IMR-90 (cell line): ENCODE measurements around the gene ARNT2. TPM values are rescaled to one million over a fixed set of nuclear protein-coding genes. Genes with fewer than 3 reads are reported as not detected.
A peak's percentile ranks its signal among the peaks of the same experiment; 100 is the strongest.

Source experiments
- ATAC-seq: fragments of 200-7000 bp; cut with Tn5 transposase; 2 replicates; pipeline ENCODE4 v1.9.1; 2020; ENCODE audit warnings: low read depth, mild to moderate bottlenecking, moderate library complexity
- BruUV-seq: library from RNA; stranded (reverse); fragments of 400-500 nt; replicated peaks from 2 replicates; lab custom pipeline; 2021; lab: Mats Ljungman, UMichigan
- CTCF ChIA-PET: fragments of 300-600 bp; formaldehyde crosslinking; extraction: SDS; loops from one replicate; lab custom pipeline; 2021; ENCODE audit warnings: antibody characterized with exemption; lab: Yijun Ruan, JAX
- POLR2A ChIA-PET: fragments of 300-600 bp; sonication (Branson Sonifier 250); formaldehyde crosslinking; loops from one replicate; lab custom pipeline; 2022; ENCODE audit warnings: antibody characterized with exemption; ENCODE audit not compliant: unreplicated experiment; lab: Charles Lee
- DNase-seq: peaks from one replicate; pipeline ENCODE4 v3.0.0; 2013
- H2AFZ ChIP-seq: replicated peaks from 2 replicates; pipeline ENCODE3; 2013; ENCODE audit warnings: low read length, mild to moderate bottlenecking; ENCODE audit not compliant: poor library complexity
- H2AK5ac ChIP-seq: 2 replicates; pipeline ENCODE4 v1.6.1; 2013; ENCODE audit warnings: low read depth, low read length, inconsistent platforms
- H2AK9ac ChIP-seq: replicated peaks from 2 replicates; pipeline ENCODE3; 2013; ENCODE audit warnings: mild to moderate bottlenecking, low read depth, low read length, moderate library complexity; ENCODE audit not compliant: poor library complexity
- H2BK120ac ChIP-seq: 2 replicates; pipeline ENCODE4 v1.6.1; 2013; ENCODE audit warnings: low read depth, low read length, inconsistent platforms
- H2BK15ac ChIP-seq: 3 replicates; pipeline ENCODE4 v1.6.1; 2013; ENCODE audit warnings: low read depth, low read length, inconsistent platforms
- H2BK20ac ChIP-seq: 2 replicates; pipeline ENCODE4 v1.6.1; 2013; ENCODE audit warnings: low read depth, mild to moderate bottlenecking, inconsistent platforms, low read length, moderate library complexity
- H2BK5ac ChIP-seq: 2 replicates; pipeline ENCODE4 v1.6.1; 2013; ENCODE audit warnings: mild to moderate bottlenecking, low read depth, low read length, inconsistent platforms; ENCODE audit not compliant: poor library complexity, severe bottlenecking
- H3K14ac ChIP-seq: replicated peaks from 2 replicates; pipeline ENCODE4 v1.6.1; 2013; ENCODE audit warnings: low read depth, low read length, inconsistent platforms
- H3K18ac ChIP-seq: 2 replicates; pipeline ENCODE4 v1.6.1; 2013; ENCODE audit warnings: low read depth, low read length, control low read depth
- H3K23ac ChIP-seq: 2 replicates; pipeline ENCODE4 v1.6.1; 2013; ENCODE audit warnings: low read depth, low read length, inconsistent platforms
- H3K27ac ChIP-seq: 2 replicates; pipeline ENCODE4 v1.5.1; 2013; ENCODE audit warnings: mild to moderate bottlenecking, control low read depth, low read length; ENCODE audit not compliant: insufficient read depth
- H3K27me3 ChIP-seq: 2 replicates; pipeline ENCODE4 v1.6.1; 2013; ENCODE audit warnings: low read length; ENCODE audit not compliant: control insufficient read depth, insufficient read depth
- H3K36me3 ChIP-seq: 2 replicates; pipeline ENCODE4 v1.6.1; 2013; ENCODE audit warnings: low read length, mixed read lengths; ENCODE audit not compliant: control insufficient read depth, insufficient read depth
- H3K4ac ChIP-seq: 2 replicates; pipeline ENCODE4 v1.6.1; 2013; ENCODE audit warnings: low read depth, low read length, inconsistent platforms
- H3K4me1 ChIP-seq: 2 replicates; pipeline ENCODE4 v1.6.1; 2013; ENCODE audit warnings: low read length, mixed read lengths; ENCODE audit not compliant: control insufficient read depth, insufficient read depth
- H3K4me2 ChIP-seq: 2 replicates; pipeline ENCODE4 v1.6.1; 2013; ENCODE audit warnings: low read depth, mild to moderate bottlenecking, control low read depth, low read length, moderate library complexity
- H3K4me3 ChIP-seq: 2 replicates; pipeline ENCODE4 v1.5.1; 2013; ENCODE audit warnings: low read depth, mild to moderate bottlenecking, control low read depth, low read length, moderate library complexity; ENCODE audit not compliant: insufficient read depth
- H3K56ac ChIP-seq: 2 replicates; pipeline ENCODE4 v1.6.1; 2013; ENCODE audit warnings: low read length, inconsistent platforms; ENCODE audit not compliant: insufficient read depth; ENCODE audit errors: extremely low read depth
- H3K79me1 ChIP-seq, 2 experiments: 2 replicates each; pipeline ENCODE4 v1.6.1; 2013; ENCODE audit warnings: low read length in 2 of 2, inconsistent platforms in 1 of 2, low read depth in 1 of 2
- H3K9ac ChIP-seq: 2 replicates; pipeline ENCODE4 v1.6.1; 2013; ENCODE audit warnings: low read depth, low read length, control low read depth
- H3K9me1 ChIP-seq: 2 replicates; pipeline ENCODE4 v1.6.1; 2013; ENCODE audit warnings: low read length, inconsistent platforms; ENCODE audit not compliant: insufficient read depth
- H3K9me3 ChIP-seq: 2 replicates; pipeline ENCODE4 v1.6.1; 2013; ENCODE audit warnings: low read length; ENCODE audit not compliant: control insufficient read depth, insufficient read depth
- H4K20me1 ChIP-seq: 2 replicates; pipeline ENCODE4 v1.6.1; 2013; ENCODE audit warnings: low read length, inconsistent platforms; ENCODE audit not compliant: insufficient read depth
- H4K5ac ChIP-seq: 2 replicates; pipeline ENCODE4 v1.6.1; 2013; ENCODE audit warnings: mild to moderate bottlenecking, low read depth, low read length, control low read depth
- H4K8ac ChIP-seq, 2 experiments: 2 replicates each; pipeline ENCODE4 v1.6.1; 2013; ENCODE audit warnings: low read depth in 2 of 2, low read length in 2 of 2, control low read depth in 1 of 2, inconsistent platforms in 1 of 2
- H4K91ac ChIP-seq: 2 replicates; pipeline ENCODE4 v1.6.1; 2013; ENCODE audit warnings: low read depth, low read length, inconsistent platforms; ENCODE audit not compliant: insufficient read depth
- BHLHE40 ChIP-seq: fragments of 150-350 bp; IDR thresholded peaks from 2 replicates; pipeline ENCODE4 v1.6.1; 2016; ENCODE audit warnings: mild to moderate bottlenecking, low read depth, low read length
- CEBPB ChIP-seq: IDR thresholded peaks from 2 replicates; pipeline ENCODE4 v1.6.1; 2012; ENCODE audit warnings: low read depth, low read length, improper control_type of control experiment
- CTCF ChIP-seq: conservative IDR thresholded peaks from 2 replicates; pipeline ENCODE4 v1.5.1; 2012; ENCODE audit warnings: mild to moderate bottlenecking, low read depth, low read length, improper control_type of control experiment
- MAFK ChIP-seq: IDR thresholded peaks from 2 replicates; pipeline ENCODE4 v1.6.1; 2012; ENCODE audit warnings: low read depth, low read length, improper control_type of control experiment
- MAZ ChIP-seq: IDR thresholded peaks from 2 replicates; pipeline ENCODE4 v1.6.1; 2012; ENCODE audit warnings: low read depth, mild to moderate bottlenecking, low read length, improper control_type of control experiment, moderate library complexity, borderline replicate concordance
- MXI1 ChIP-seq: IDR thresholded peaks from 2 replicates; pipeline ENCODE4 v1.6.1; 2012; ENCODE audit warnings: low read depth, mild to moderate bottlenecking, low read length, moderate library complexity, borderline replicate concordance
- NFE2L2 ChIP-seq: fragments of 150-350 bp; IDR thresholded peaks from 2 replicates; pipeline ENCODE4 v1.6.1; 2016; ENCODE audit warnings: low read depth, mild to moderate bottlenecking, low read length
- POLR2A ChIP-seq: IDR thresholded peaks from 2 replicates; pipeline ENCODE4 v1.6.1; 2012; ENCODE audit warnings: mild to moderate bottlenecking, low read depth, low read length
- RAD21 ChIP-seq: IDR thresholded peaks from 2 replicates; pipeline ENCODE4 v1.6.1; 2012; ENCODE audit warnings: low read length, improper control_type of control experiment
- RCOR1 ChIP-seq: IDR thresholded peaks from 2 replicates; pipeline ENCODE4 v1.6.1; 2012; ENCODE audit warnings: mild to moderate bottlenecking, low read length, improper control_type of control experiment; ENCODE audit not compliant: insufficient replicate concordance
- RFX5 ChIP-seq: IDR thresholded peaks from 2 replicates; pipeline ENCODE4 v1.8.0; 2012; ENCODE audit warnings: low read depth, mild to moderate bottlenecking, low read length, moderate library complexity
- SMC3 ChIP-seq: fragments of 150-350 bp; IDR thresholded peaks from 2 replicates; pipeline ENCODE4 v1.6.1; 2016; ENCODE audit warnings: low read depth, mild to moderate bottlenecking, antibody characterized with exemption, low read length, moderate library complexity
- USF2 ChIP-seq: fragments of 150-350 bp; IDR thresholded peaks from 2 replicates; pipeline ENCODE4 v1.6.1; 2017; ENCODE audit warnings: mild to moderate bottlenecking, antibody characterized with exemption, low read length, low read depth
- WGBS, 2 experiments: methylation state at CpG; one replicate each; pipeline versions ENCODE4 v1.1.5 to v1.1.7; 2013; ENCODE audit warnings: missing lambda C conversion rate in 2 of 2; ENCODE audit not compliant: insufficient read length in 1 of 2; ENCODE audit errors: extremely low coverage in 2 of 2; 5-methylcytosine and 5-hydroxymethylcytosine counted together
- dilution Hi-C: fragments of 300-500 bp; cut with HindIII; formaldehyde crosslinking; loops from one replicate; pipeline ENCODE4 v1.14.3; 2018; ENCODE audit warnings: low sequenced_read_pairs; ENCODE audit not compliant: unreplicated experiment
- in situ Hi-C: fragments of 300-500 bp; cut with MboI; formaldehyde crosslinking; loops from 3 replicates; pipeline ENCODE4 v1.14.3; 2019; ENCODE audit warnings: low sequenced_read_pairs, inconsistent platforms, mixed read lengths
- intact Hi-C: fragments of 100-400 bp; cut with micrococcal nuclease; formaldehyde crosslinking; loops from 2 replicates; pipeline ENCODE4 v1.10.0; 2022
- polyA plus RNA-seq, 3 experiments: library from polyadenylated mRNA; depleted of rRNA; stranded (reverse); fragments of >200 nt; gene quantifications; 2 replicates each; pipeline ENCODE4 v1.2.3, GENCODE V29; 2012; ENCODE audit warnings: low replicate concordance in 1 of 3
- total RNA-seq: library from RNA; depleted of rRNA; stranded (reverse); fragments of >200 nt; gene quantifications from 2 replicates; pipeline ENCODE4 v1.2.3, GENCODE V29; 2012
- TF ChIP-seq, protein P1 (sequence below): fragments of 150-350 bp; IDR thresholded peaks from 2 replicates; pipeline ENCODE4 v1.6.1; 2016; ENCODE audit warnings: low read depth, mild to moderate bottlenecking, low read length, moderate library complexity, borderline replicate concordance

The ARNT2 gene
- total and polyA plus RNA-seq, 2 of the 4 experiments (the other 2 are of a cell fraction), result 18.2 to 19.0 TPM

DNA sequence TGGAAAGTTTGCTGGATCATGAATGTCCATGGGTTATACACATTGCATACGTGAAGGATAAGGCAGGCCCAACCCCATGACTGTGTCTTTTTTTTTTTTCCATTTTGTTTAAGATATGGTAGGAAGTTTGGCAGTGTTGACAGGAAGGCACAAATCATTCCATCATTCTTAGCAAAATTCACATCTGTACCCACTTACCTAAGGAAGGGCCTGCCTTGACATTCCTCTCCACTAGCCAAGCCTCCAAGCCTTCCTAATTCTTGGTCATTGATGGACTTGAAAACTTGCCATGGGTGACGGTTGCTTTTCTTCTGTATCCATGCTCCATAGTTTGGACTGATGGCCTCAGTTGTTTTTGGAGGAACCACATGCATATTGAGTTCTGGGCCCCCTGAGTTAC lies 54.4 kb downstream of the ARNT2 start:
- no CpG with 5 or more reads among the region's 2 CpGs for WGBS, 2 experiments
- POLR2A ChIA-PET, result no interaction called here

More for the DNA sequence above, 54.4 kb downstream of the ARNT2 start:
- peak overlapping the region in 1 of 2 experiments; percentile 23; a peak in 1 of 4 replicates for H4K8ac ChIP-seq
- no peak overlapping the region; the same call in 1 of the 2 replicates for H3K27ac ChIP-seq
- no peak overlapping the region for H3K56ac ChIP-seq
- no peak overlapping the region for H3K9ac ChIP-seq
- peak overlapping the region; percentile 76; the same call in 1 of the 2 replicates for H2AK5ac ChIP-seq
- dilution Hi-C loops, result no loop called here
- H3K23ac ChIP-seq, result no peak overlapping the region
- H3K79me1 ChIP-seq, result peaks cover 5 to 12% of the 10 kb centered on the region in 2 experiments; a peak in 2 of 4 replicates
- no peaks in the 10 kb centered on the region for H3K27me3 ChIP-seq
- H3K9me1 ChIP-seq, result peaks cover 18% of the 10 kb centered on the region
- no peak for ATAC-seq
- H3K4ac ChIP-seq, result peak overlapping the region; percentile 69
- intact Hi-C loops, result loop anchor here (5.0 kb wide), 2 partner anchors 49 to 94 kb away; no protein-coding TSS in a partner anchor
- no peak overlapping the region for H2AFZ ChIP-seq
- H2AK9ac ChIP-seq, result peak overlapping the region; percentile 6
- peak overlapping the region; percentile 86 for H2BK120ac ChIP-seq
- CTCF ChIA-PET, result no interaction called here
- H3K9me3 ChIP-seq, result no peaks in the 10 kb centered on the region
- in situ Hi-C loops, result loop anchor here (5.0 kb wide), 3 partner anchors 109 to 509 kb away; partner anchors contain the start of gene CEMIP
- H4K5ac ChIP-seq, result peak overlapping the region; percentile 35; the same call in 1 of the 2 replicates
- peak overlapping the region; percentile 83; the same call in 2 of the 3 replicates for H2BK15ac ChIP-seq
- peak overlapping the region; percentile 45 for H3K14ac ChIP-seq
- peak overlapping the region; percentile 84 for H2BK20ac ChIP-seq
- no peak overlapping the region for H3K4me3 ChIP-seq
- peaks cover 2% of the 10 kb centered on the region; the same call in 1 of the 2 replicates for H3K36me3 ChIP-seq
- peaks cover 29% of the 10 kb centered on the region for H3K4me1 ChIP-seq
- BruUV-seq, result no TSS peak
- no peak for DNase-seq
- no peak overlapping the region for H2BK5ac ChIP-seq
- no peak for TF ChIP-seq MAZ
- TF ChIP-seq BHLHE40, result no peak
- no peak for TF ChIP-seq RFX5
- no peak for TF ChIP-seq MXI1
- no peak for TF ChIP-seq CEBPB
- TF ChIP-seq NFE2L2, result no peak
- no peak for TF ChIP-seq USF2
- TF ChIP-seq CTCF, result no peak
- TF ChIP-seq, protein P1, sequence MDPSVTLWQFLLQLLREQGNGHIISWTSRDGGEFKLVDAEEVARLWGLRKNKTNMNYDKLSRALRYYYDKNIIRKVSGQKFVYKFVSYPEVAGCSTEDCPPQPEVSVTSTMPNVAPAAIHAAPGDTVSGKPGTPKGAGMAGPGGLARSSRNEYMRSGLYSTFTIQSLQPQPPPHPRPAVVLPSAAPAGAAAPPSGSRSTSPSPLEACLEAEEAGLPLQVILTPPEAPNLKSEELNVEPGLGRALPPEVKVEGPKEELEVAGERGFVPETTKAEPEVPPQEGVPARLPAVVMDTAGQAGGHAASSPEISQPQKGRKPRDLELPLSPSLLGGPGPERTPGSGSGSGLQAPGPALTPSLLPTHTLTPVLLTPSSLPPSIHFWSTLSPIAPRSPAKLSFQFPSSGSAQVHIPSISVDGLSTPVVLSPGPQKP, result no peak
- no peak for TF ChIP-seq MAFK
- TF ChIP-seq RCOR1, result no peak
- TF ChIP-seq SMC3, result no peak
- TF ChIP-seq POLR2A, result no peak
- no peak for TF ChIP-seq RAD21
- H3K4me2 ChIP-seq, result no peak overlapping the region
- H3K18ac ChIP-seq, result peak overlapping the region; percentile 40; the same call in 1 of the 2 replicates
- no peaks in the 10 kb centered on the region for H4K20me1 ChIP-seq
- peak overlapping the region; percentile 66 for H4K91ac ChIP-seq
